Measurements from ENCODE around the gene TNRC6C. TPM values are rescaled to one million over a fixed set of nuclear protein-coding genes. Genes with fewer than 3 reads are reported as not detected.

The TNRC6C gene
- total and polyA plus RNA-seq, 9 of the 15 experiments (the other 6 are each of a cell fraction or from before 2014, with no cell fraction given): 0.20 to 4.9 (median 2.3) TPM

- TF ChIP-seq ATF4 (CRISPR knock-in tag; IDR thresholded peaks at IDR 0.05) (no peak), ZNF778 (CRISPR knock-in tag; IDR thresholded peaks at IDR 0.05) (no peak), ZBTB2 (IDR thresholded peaks at IDR 0.05) (peak; percentile 82; the same call in 1 of the 2 replicates), GABPB2 (CRISPR knock-in tag; conservative IDR thresholded peaks at IDR 0.05) (no peak), MAFG (tag; conservative IDR thresholded peaks at IDR 0.05) (no peak), ZNF436 (CRISPR knock-in tag; IDR thresholded peaks at IDR 0.05) (no peak), UBTF (IDR thresholded peaks at IDR 0.05; ENCODE audit: borderline replicate concordance in 1 of 2, low read depth in 2 of 2, low read length in 2 of 2) (no peak), HMGXB4 (CRISPR knock-in tag; IDR thresholded peaks at IDR 0.05) (no peak), EWSR1 (IDR thresholded peaks at IDR 0.05; ENCODE audit: borderline replicate concordance, low read depth, partially characterized antibody) (no peak), E2F4 (CRISPR knock-in tag; IDR thresholded peaks at IDR 0.05; ENCODE audit: low read depth) (no peak), PML (IDR thresholded peaks at IDR 0.05; ENCODE audit: low read length) (peak; percentile 62; the same call in 1 of the 2 replicates), TCF7 (IDR thresholded peaks at IDR 0.05; ENCODE audit: borderline replicate concordance) (no peak), E4F1 (CRISPR knock-in tag; IDR thresholded peaks at IDR 0.05; ENCODE audit: borderline replicate concordance) (no peak), MNT (conservative IDR thresholded peaks at IDR 0.05) (peak; percentile 83 to 92)
Observed at GRCh38 chr17:78128551-78129350, 170.2 kb downstream of the TNRC6C start, which contains the start of gene TMC6 (continued).
